GM18951 (cell line): ENCODE results near the gene MAN2A1.

Experiments used
- POLR2A ChIP-seq: IDR thresholded peaks from 4 replicates; pipeline ENCODE4 v1.6.1; 2011; ENCODE audit warnings: mild to moderate bottlenecking; ENCODE audit not compliant: insufficient read length, insufficient read depth; ENCODE audit errors: extremely low read depth
- in situ Hi-C: fragments of 300-500 bp; cut with MboI; formaldehyde crosslinking; loops from one replicate; pipeline ENCODE4 v1.12.0; 2022; ENCODE audit warnings: low sequenced_read_pairs, mixed read lengths, inconsistent platforms; ENCODE audit not compliant: unreplicated experiment

The MAN2A1 gene

GRCh38 chr5:109838157-109838556, 148.4 kb downstream of the MAN2A1 start:
- TF ChIP-seq POLR2A: no peak
- in situ Hi-C loops: no loop called here

- in situ Hi-C loops: no loop called here
- TF ChIP-seq POLR2A: no peak
Measured at GRCh38 chr5:109844148-109844547, 154.4 kb downstream of the MAN2A1 start.

- no peak for TF ChIP-seq POLR2A
- in situ Hi-C loops: no loop called here
Measured at GRCh38 chr5:109844695-109845094, 155.0 kb downstream of the MAN2A1 start.

GRCh38 chr5:109848130-109848529, 158.4 kb downstream of the MAN2A1 start:
- in situ Hi-C loops: no loop called here
- no peak for TF ChIP-seq POLR2A

GRCh38 chr5:109849478-109850088, 159.9 kb downstream of the MAN2A1 start:
- no peak for TF ChIP-seq POLR2A
- in situ Hi-C loops: no loop called here

- no peak for TF ChIP-seq POLR2A
- in situ Hi-C loops: no loop called here
Measured at GRCh38 chr5:109852371-109853155, 162.8 kb downstream of the MAN2A1 start.

- no peak for TF ChIP-seq POLR2A
- in situ Hi-C loops: no loop called here
Measured at GRCh38 chr5:109853377-109853776, 163.7 kb downstream of the MAN2A1 start.

- TF ChIP-seq POLR2A: no peak
- in situ Hi-C loops: no loop called here
Measured at GRCh38 chr5:109855056-109855455, 165.3 kb downstream of the MAN2A1 start.

- TF ChIP-seq POLR2A: no peak
- in situ Hi-C loops: no loop called here
Measured at GRCh38 chr5:109857405-109858031, 167.8 kb downstream of the MAN2A1 start.

- in situ Hi-C loops: no loop called here
- no peak for TF ChIP-seq POLR2A
Measured at GRCh38 chr5:109859537-109859936, 169.8 kb downstream of the MAN2A1 start.

GRCh38 chr5:109862301-109862700, 172.6 kb downstream of the MAN2A1 start:
- TF ChIP-seq POLR2A: no peak
- in situ Hi-C loops: no loop called here

GRCh38 chr5:109863752-109864151, 174.0 kb downstream of the MAN2A1 start:
- TF ChIP-seq POLR2A: no peak
- in situ Hi-C loops: no loop called here

- TF ChIP-seq POLR2A: no peak
- in situ Hi-C loops: no loop called here
Measured at GRCh38 chr5:109865637-109866036, 175.9 kb downstream of the MAN2A1 start.

GRCh38 chr5:109866051-109866450, 176.3 kb downstream of the MAN2A1 start:
- in situ Hi-C loops: no loop called here
- no peak for TF ChIP-seq POLR2A
